ENCODE results near the gene FAM131B.

DNA sequence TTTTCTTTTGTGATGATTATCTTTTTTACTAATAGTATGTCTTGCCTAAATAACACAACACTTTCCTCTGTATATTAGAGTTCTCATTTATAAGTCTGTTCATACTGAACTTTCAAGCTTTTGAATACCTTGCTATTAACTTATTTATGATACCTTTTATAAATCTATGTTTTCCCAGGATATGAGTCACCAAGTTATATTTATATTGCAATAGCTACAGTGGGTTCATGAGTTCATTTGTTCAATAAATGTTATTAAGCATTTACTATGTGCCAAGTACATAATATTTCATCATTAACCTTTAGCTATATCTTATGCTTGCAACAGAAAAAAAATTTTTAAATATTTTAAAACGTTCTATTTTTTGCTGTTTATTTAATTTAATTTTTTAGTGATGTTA is 28.3 kb downstream of the FAM131B start:
- TF ChIP-seq ZFP30 (CRISPR knock-in tag; IDR thresholded peaks at IDR 0.05) (no peak), TOX (CRISPR knock-in tag; IDR thresholded peaks at IDR 0.05; ENCODE audit: borderline replicate concordance) (no peak), PPARA (CRISPR knock-in tag; IDR thresholded peaks at IDR 0.05; ENCODE audit: borderline replicate concordance) (no peak), CSDC2 (CRISPR knock-in tag; IDR thresholded peaks at IDR 0.05) (no peak), ZFP3 (CRISPR knock-in tag; IDR thresholded peaks at IDR 0.05) (no peak), ISL1 (CRISPR knock-in tag; IDR thresholded peaks at IDR 0.05) (no peak), GLIS3 (CRISPR knock-in tag; IDR thresholded peaks at IDR 0.05) (no peak)
- TF ChIP-seq, protein P1, sequence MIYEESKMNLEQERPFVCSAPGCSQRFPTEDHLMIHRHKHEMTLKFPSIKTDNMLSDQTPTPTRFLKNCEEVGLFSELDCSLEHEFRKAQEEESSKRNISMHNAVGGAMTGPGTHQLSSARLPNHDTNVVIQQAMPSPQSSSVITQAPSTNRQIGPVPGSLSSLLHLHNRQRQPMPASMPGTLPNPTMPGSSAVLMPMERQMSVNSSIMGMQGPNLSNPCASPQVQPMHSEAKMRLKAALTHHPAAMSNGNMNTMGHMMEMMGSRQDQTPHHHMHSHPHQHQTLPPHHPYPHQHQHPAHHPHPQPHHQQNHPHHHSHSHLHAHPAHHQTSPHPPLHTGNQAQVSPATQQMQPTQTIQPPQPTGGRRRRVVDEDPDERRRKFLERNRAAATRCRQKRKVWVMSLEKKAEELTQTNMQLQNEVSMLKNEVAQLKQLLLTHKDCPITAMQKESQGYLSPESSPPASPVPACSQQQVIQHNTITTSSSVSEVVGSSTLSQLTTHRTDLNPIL (CRISPR knock-in tag; IDR thresholded peaks at IDR 0.05; ENCODE audit: low read depth): no peak
- TF ChIP-seq, protein P2, sequence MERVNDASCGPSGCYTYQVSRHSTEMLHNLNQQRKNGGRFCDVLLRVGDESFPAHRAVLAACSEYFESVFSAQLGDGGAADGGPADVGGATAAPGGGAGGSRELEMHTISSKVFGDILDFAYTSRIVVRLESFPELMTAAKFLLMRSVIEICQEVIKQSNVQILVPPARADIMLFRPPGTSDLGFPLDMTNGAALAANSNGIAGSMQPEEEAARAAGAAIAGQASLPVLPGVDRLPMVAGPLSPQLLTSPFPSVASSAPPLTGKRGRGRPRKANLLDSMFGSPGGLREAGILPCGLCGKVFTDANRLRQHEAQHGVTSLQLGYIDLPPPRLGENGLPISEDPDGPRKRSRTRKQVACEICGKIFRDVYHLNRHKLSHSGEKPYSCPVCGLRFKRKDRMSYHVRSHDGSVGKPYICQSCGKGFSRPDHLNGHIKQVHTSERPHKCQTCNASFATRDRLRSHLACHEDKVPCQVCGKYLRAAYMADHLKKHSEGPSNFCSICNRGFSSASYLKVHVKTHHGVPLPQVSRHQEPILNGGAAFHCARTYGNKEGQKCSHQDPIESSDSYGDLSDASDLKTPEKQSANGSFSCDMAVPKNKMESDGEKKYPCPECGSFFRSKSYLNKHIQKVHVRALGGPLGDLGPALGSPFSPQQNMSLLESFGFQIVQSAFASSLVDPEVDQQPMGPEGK (CRISPR knock-in tag; IDR thresholded peaks at IDR 0.05; ENCODE audit: borderline replicate concordance): no peak
- TF ChIP-seq, protein P3, sequence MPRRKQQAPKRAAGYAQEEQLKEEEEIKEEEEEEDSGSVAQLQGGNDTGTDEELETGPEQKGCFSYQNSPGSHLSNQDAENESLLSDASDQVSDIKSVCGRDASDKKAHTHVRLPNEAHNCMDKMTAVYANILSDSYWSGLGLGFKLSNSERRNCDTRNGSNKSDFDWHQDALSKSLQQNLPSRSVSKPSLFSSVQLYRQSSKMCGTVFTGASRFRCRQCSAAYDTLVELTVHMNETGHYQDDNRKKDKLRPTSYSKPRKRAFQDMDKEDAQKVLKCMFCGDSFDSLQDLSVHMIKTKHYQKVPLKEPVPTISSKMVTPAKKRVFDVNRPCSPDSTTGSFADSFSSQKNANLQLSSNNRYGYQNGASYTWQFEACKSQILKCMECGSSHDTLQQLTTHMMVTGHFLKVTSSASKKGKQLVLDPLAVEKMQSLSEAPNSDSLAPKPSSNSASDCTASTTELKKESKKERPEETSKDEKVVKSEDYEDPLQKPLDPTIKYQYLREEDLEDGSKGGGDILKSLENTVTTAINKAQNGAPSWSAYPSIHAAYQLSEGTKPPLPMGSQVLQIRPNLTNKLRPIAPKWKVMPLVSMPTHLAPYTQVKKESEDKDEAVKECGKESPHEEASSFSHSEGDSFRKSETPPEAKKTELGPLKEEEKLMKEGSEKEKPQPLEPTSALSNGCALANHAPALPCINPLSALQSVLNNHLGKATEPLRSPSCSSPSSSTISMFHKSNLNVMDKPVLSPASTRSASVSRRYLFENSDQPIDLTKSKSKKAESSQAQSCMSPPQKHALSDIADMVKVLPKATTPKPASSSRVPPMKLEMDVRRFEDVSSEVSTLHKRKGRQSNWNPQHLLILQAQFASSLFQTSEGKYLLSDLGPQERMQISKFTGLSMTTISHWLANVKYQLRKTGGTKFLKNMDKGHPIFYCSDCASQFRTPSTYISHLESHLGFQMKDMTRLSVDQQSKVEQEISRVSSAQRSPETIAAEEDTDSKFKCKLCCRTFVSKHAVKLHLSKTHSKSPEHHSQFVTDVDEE (CRISPR knock-in tag; IDR thresholded peaks at IDR 0.05): no peak

All from SK-N-SH treated with all-trans-retinoic acid at 6 μM for 48 hours (cell line).